HG02884 (cell line): ENCODE measurements around the gene ACTR2.

Experiments
- ATAC-seq: cut with Tn5 transposase; IDR thresholded peaks from one replicate; pipeline ENCODE4 v1.9.1; 2021; ENCODE audit warnings: mild to moderate bottlenecking, moderate library complexity; ENCODE audit not compliant: unreplicated experiment

The ACTR2 gene

GRCh38 chr2:65277791-65278483, 50.3 kb downstream of the ACTR2 start:
- no peak for ATAC-seq

GRCh38 chr2:65278531-65278981, 50.9 kb downstream of the ACTR2 start:
- no peak for ATAC-seq

GRCh38 chr2:65279756-65280155, 52.1 kb downstream of the ACTR2 start:
- ATAC-seq: no peak

- ATAC-seq: no peak
Measured at GRCh38 chr2:65281627-65282351, 54.2 kb downstream of the ACTR2 start.

- ATAC-seq: no peak
Measured at GRCh38 chr2:65282477-65283053, 54.9 kb downstream of the ACTR2 start.

GRCh38 chr2:65287364-65287763, 59.7 kb downstream of the ACTR2 start:
- no peak for ATAC-seq

GRCh38 chr2:65291216-65292105, 63.8 kb downstream of the ACTR2 start:
- ATAC-seq: no peak

- no peak for ATAC-seq
Measured at GRCh38 chr2:65292106-65292400, 64.4 kb downstream of the ACTR2 start.

- ATAC-seq: no peak
Measured at GRCh38 chr2:65292461-65293011, 64.9 kb downstream of the ACTR2 start.

- ATAC-seq: no peak
Measured at GRCh38 chr2:65293376-65293775, 65.7 kb downstream of the ACTR2 start.

- ATAC-seq: no peak
Measured at GRCh38 chr2:65294136-65294535, 66.5 kb downstream of the ACTR2 start.

- ATAC-seq: no peak
Measured at GRCh38 chr2:65294701-65295100, 67.1 kb downstream of the ACTR2 start.

- ATAC-seq: no peak
Measured at GRCh38 chr2:65296971-65297370, 69.3 kb downstream of the ACTR2 start.

GRCh38 chr2:65297544-65297943, 69.9 kb downstream of the ACTR2 start:
- ATAC-seq: no peak

GRCh38 chr2:65298089-65298488, 70.5 kb downstream of the ACTR2 start:
- ATAC-seq: no peak

- ATAC-seq: no peak
Measured at GRCh38 chr2:65299246-65299645, 71.6 kb downstream of the ACTR2 start.

GRCh38 chr2:65300134-65300760, 72.6 kb downstream of the ACTR2 start:
- ATAC-seq: no peak

- ATAC-seq: peak; percentile 96
Measured at GRCh38 chr2:65300761-65301711, 73.4 kb downstream of the ACTR2 start.

- no peak for ATAC-seq
Measured at GRCh38 chr2:65305934-65306333, 78.3 kb downstream of the ACTR2 start.
